K562 (cell line): ENCODE results near the gene PRSS50. TPM values are rescaled to one million over a fixed set of nuclear protein-coding genes. Genes with fewer than 3 reads are reported as not detected.
A peak's percentile ranks its signal among the peaks of the same experiment; 100 is the strongest.

Experiments
- ATAC-seq: fragments of 200-7000 bp; cut with Tn5 transposase; 3 replicates; pipeline ENCODE4 v1.9.1; 2020; ENCODE audit warnings: moderate library complexity
- BruUV-seq: library from RNA; stranded (reverse); fragments of 400-500 nt; replicated peaks from 2 replicates; lab custom pipeline; 2021; lab: Mats Ljungman, UMichigan
- CTCF ChIA-PET: fragments of 300-600 bp; formaldehyde crosslinking; extraction: SDS; loops from one replicate; lab custom pipeline; 2021; ENCODE audit warnings: low intra/inter-chr PET ratio; lab: Yijun Ruan, JAX
- POLR2A ChIA-PET: fragments of 300-600, 350-650 bp; sonication (Branson Sonifier 250); formaldehyde crosslinking; extraction: SDS; loops from one replicate; lab custom pipeline; 2021; ENCODE audit warnings: antibody characterized with exemption, inconsistent platforms; lab: Yijun Ruan, JAX
- DNase-seq, 4 experiments: peaks; one replicate each; pipeline versions ENCODE4 v3.0.0 to v3.0.0-alpha.2; 2011 to 2018; ENCODE audit warnings: low spot score in 3 of 4, mixed read lengths in 3 of 4; ENCODE audit errors: extremely low read depth in 1 of 4
- FAIRE-seq: peaks from 2 replicates; lab custom pipeline; 2011; peaks lifted over from hg19 to GRCh38; lab: Jason Lieb, UNC
- H2AFZ ChIP-seq: 2 replicates; pipeline ENCODE4 v1.6.0; 2011; ENCODE audit warnings: low read depth, low read length, control low read depth, inconsistent platforms
- H3K27ac ChIP-seq: fragments of 200-600 bp; 3 replicates; pipeline ENCODE4 v1.8.0; 2011; ENCODE audit warnings: low read depth, mild to moderate bottlenecking, control low read depth, inconsistent platforms, low read length, moderate library complexity, mixed read lengths; ENCODE audit errors: extremely low read depth
- H3K27me3 ChIP-seq, 2 experiments: fragments of 300-600 bp in 1 of 2; 2 replicates in 1 of 2; 3 replicates in 1 of 2; pipeline versions ENCODE4 v1.6.0 to v1.8.0; 2011; ENCODE audit warnings: inconsistent platforms in 2 of 2, low read length in 2 of 2, mild to moderate bottlenecking in 1 of 2, mixed read lengths in 1 of 2, moderate library complexity in 1 of 2; ENCODE audit not compliant: control insufficient read depth in 2 of 2, insufficient read depth in 2 of 2
- H3K36me3 ChIP-seq: fragments of 300-600 bp; 3 replicates; pipeline ENCODE4 v1.8.0; 2011; ENCODE audit warnings: mild to moderate bottlenecking, low read length, inconsistent platforms; ENCODE audit not compliant: control insufficient read depth, insufficient read depth
- H3K4me1 ChIP-seq, 2 experiments: fragments of 200-600 bp in 1 of 2; replicated peaks in 1 of 2; 2 replicates in 1 of 2; 3 replicates in 1 of 2; pipeline versions ENCODE4 v1.5.1 to v1.8.0; 2011; ENCODE audit warnings: inconsistent platforms in 2 of 2, low read length in 2 of 2, mild to moderate bottlenecking in 1 of 2, mixed read lengths in 1 of 2, moderate library complexity in 1 of 2; ENCODE audit not compliant: control insufficient read depth in 2 of 2, insufficient read depth in 2 of 2
- H3K4me2 ChIP-seq: 2 replicates; pipeline ENCODE4 v1.6.1; 2011; ENCODE audit warnings: low read length, control low read depth, inconsistent platforms, mixed read lengths; ENCODE audit not compliant: insufficient read depth
- H3K4me3 ChIP-seq: fragments of 200-600 bp; sonication (generic), shearing (Covaris generic); 2 replicates; pipeline ENCODE4 v1.5.1; 2016; ENCODE audit warnings: control low read depth, inconsistent platforms
- H3K79me2 ChIP-seq: fragments of 200-600 bp; 3 replicates; pipeline ENCODE4 v1.8.0; 2011; ENCODE audit warnings: low read length, inconsistent platforms; ENCODE audit not compliant: control insufficient read depth, insufficient read depth
- H3K9ac ChIP-seq, 2 experiments: 2 replicates each; pipeline versions ENCODE4 v1.6.0 to v1.6.1; 2011; ENCODE audit warnings: low read depth in 2 of 2, low read length in 2 of 2, control low read depth in 1 of 2, inconsistent platforms in 1 of 2, mild to moderate bottlenecking in 1 of 2, mixed read lengths in 1 of 2; ENCODE audit not compliant: insufficient read depth in 1 of 2
- H3K9me1 ChIP-seq: one replicate; pipeline ENCODE4 v1.6.0; 2011; ENCODE audit warnings: inconsistent platforms, mild to moderate bottlenecking, low read length, moderate library complexity; ENCODE audit not compliant: control insufficient read depth, insufficient read depth
- H3K9me3 ChIP-seq: replicated peaks from 2 replicates; pipeline ENCODE4 v1.5.1; 2011; ENCODE audit warnings: low read depth, low read length, inconsistent platforms; ENCODE audit not compliant: control insufficient read depth, insufficient read depth
- H4K20me1 ChIP-seq: replicated peaks from 2 replicates; pipeline ENCODE4 v1.6.1; 2011; ENCODE audit warnings: low read length, inconsistent platforms, mixed read lengths; ENCODE audit not compliant: control insufficient read depth, insufficient read depth
- ADNP ChIP-seq: fragments of 200-800 bp; sonication (Bioruptor generic); IDR thresholded peaks from 2 replicates; pipeline ENCODE4 v1.6.1; 2016; ENCODE audit warnings: missing genetic modification characterization, missing compliant biosample characterization
- IRF2 ChIP-seq: sonication (generic); formaldehyde crosslinking; IDR thresholded peaks from 2 replicates; pipeline ENCODE4 v1.8.1; 2022; ENCODE audit warnings: mild to moderate bottlenecking, missing genetic modification reagents
- PTRF ChIP-seq: fragments of 450-650 bp; IDR thresholded peaks from 2 replicates; pipeline ENCODE4 v1.6.1; 2016; ENCODE audit warnings: mild to moderate bottlenecking, missing genetic modification characterization, missing compliant biosample characterization
- SMAD4 ChIP-seq: fragments of 250-450 bp; sonication (Bioruptor Pico); conservative IDR thresholded peaks from 2 replicates; pipeline ENCODE4 v1.8.0; 2021; ENCODE audit warnings: inconsistent platforms, mild to moderate bottlenecking, moderate library complexity
- SRSF9 ChIP-seq: fragments of 200-400 bp; formaldehyde crosslinking; IDR thresholded peaks from 2 replicates; pipeline ENCODE4 v1.6.1; 2017; ENCODE audit warnings: low read depth, low read length, borderline replicate concordance
- UBTF ChIP-seq, 2 experiments: IDR thresholded peaks; 2 replicates each; pipeline ENCODE4 v1.6.1; 2012; ENCODE audit warnings: improper control_type of control experiment in 2 of 2, low read depth in 2 of 2, low read length in 2 of 2, borderline replicate concordance in 1 of 2
- ZNF445 ChIP-seq: fragments of 250-450 bp; sonication (Bioruptor Pico); IDR thresholded peaks from 2 replicates; pipeline ENCODE4 v1.4.0; 2020; ENCODE audit warnings: low read depth, mild to moderate bottlenecking, moderate library complexity
- WGBS: fragments of 100-300 bp; shearing (Covaris generic); methylation state at CpG from one replicate; pipeline ENCODE4 v1.1.6; 2016; ENCODE audit warnings: low coverage, mixed read lengths; ENCODE audit not compliant: insufficient coverage; ENCODE audit errors: missing lambda C conversion rate; 5-methylcytosine and 5-hydroxymethylcytosine counted together
- in situ Hi-C: fragments of 300-500 bp; cut with MboI; formaldehyde crosslinking; loops from 4 replicates; pipeline ENCODE4 v1.15.0; 2018; ENCODE audit warnings: inconsistent platforms, mixed read lengths
- intact Hi-C: fragments of 100-400 bp; cut with micrococcal nuclease; formaldehyde crosslinking; loops from 2 replicates; pipeline ENCODE4 v1.14.2; 2022
- polyA plus RNA-seq, 8 experiments: library from polyadenylated mRNA; depleted of rRNA in 4 of 8; stranded (reverse) in 5 of 8; unstranded in 3 of 8; fragments of >200 nt; fragmentation: Nextera tagmentation in 2 of 8; fragmentation: Illumina TruSeq in 1 of 8; extraction: Ambion mirVana in 2 of 8; extraction: Trizol in 1 of 8; gene quantifications; 2 replicates each; pipeline versions ENCODE4 v1.2.1 to v1.2.3, GENCODE V29; 2011 to 2014; ENCODE audit warnings: inconsistent platforms in 1 of 8, missing spikeins in 1 of 8
- total RNA-seq, 7 experiments: library from RNA; depleted of rRNA in 6 of 7; stranded (reverse); fragments of >200 nt in 6 of 7; fragmentation: Illumina TruSeq in 2 of 7; extraction: Trizol in 2 of 7; gene quantifications; 2 replicates each; pipeline versions ENCODE4 v1.2.1 to v1.2.3, GENCODE V29; 2011 to 2021; ENCODE audit warnings: low replicate concordance in 1 of 7
- TF ChIP-seq, protein P1 (sequence below), 3 experiments: IDR thresholded peaks in 2 of 3; conservative IDR thresholded peaks in 1 of 3; 2 replicates each; pipeline ENCODE4 v1.5.1; 2011 to 2012; ENCODE audit warnings: low read length in 3 of 3, mild to moderate bottlenecking in 3 of 3, control low read depth in 2 of 3, improper control_type of control experiment in 1 of 3, inconsistent platforms in 1 of 3, low read depth in 1 of 3, mixed read lengths in 1 of 3, moderate library complexity in 1 of 3; ENCODE audit not compliant: insufficient read depth in 2 of 3

PRSS50 gene
- total and polyA plus RNA-seq, 9 of the 15 experiments (the other 6 are each of a cell fraction or from before 2014, with no cell fraction given), result 0.01 TPM; not detected in 8

DNA sequence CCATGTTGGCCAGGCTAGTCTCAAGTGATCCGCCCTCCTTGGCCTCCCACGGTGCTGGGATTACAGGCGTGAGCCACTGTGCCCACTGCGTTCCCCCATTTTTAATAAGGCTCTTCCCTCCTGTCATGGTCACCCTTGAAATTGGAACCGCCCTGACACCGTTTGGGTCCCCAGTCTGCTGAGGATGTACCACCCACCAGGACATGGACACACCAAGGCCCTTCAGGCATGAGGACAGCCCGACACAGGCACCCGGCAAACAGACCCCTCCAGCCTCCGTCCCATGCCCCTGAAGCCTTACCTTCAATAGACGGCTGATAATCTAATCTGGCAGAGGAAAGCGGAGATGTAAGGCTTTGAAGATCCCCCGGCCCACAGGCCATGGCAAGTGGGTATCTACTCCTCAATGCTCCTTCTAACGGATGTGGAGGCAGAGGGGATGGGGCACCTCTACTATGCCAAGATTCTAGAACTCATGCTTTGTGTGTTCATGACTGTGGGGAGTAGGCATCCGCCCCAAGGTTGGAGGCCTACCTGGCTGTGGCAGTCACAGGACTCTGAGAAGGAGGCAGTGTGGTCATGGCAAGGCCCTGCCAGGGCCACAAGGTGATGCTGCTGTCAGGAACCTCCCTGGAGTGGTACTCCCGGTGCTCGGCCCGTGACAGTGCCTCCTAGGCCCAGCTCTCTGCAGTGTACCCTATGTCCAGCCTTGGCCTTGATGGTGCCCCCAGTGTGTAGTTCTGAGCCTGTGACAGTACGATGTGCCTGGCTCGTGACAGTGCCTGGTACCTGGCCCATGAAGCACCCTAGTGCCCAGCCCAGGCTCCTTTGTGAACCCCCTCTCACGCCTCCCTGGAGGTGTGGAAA lies 18.6 kb upstream of the PRSS50 start:
- CTCF ChIA-PET, result no interaction called here

More for the DNA sequence above, 18.6 kb upstream of the PRSS50 start:
- Histone ChIP-seq H3K27ac (no peak overlapping the region), H3K9me3 (no peaks in the 10 kb centered on the region), H3K79me2 (no peaks in the 10 kb centered on the region), H3K9me1 (no peaks in the 10 kb centered on the region), H3K27me3 (peaks cover 10 to 49% of the 10 kb centered on the region in 2 experiments), H3K9ac (peak overlapping the region in 1 of 2 experiments; percentile 47; a peak in 1 of 4 replicates), H3K36me3 (no peaks in the 10 kb centered on the region), H3K4me3 (no peak overlapping the region), H3K4me2 (no peak overlapping the region), H2AFZ (no peak overlapping the region), H4K20me1 (peaks cover 6% of the 10 kb centered on the region; the same call in 1 of the 2 replicates), H3K4me1 (no peaks in the 10 kb centered on the region)
- DNase-seq (no peak), FAIRE-seq (no peak), ATAC-seq (no peak)
- BruUV-seq, result no TSS peak
- POLR2A ChIA-PET, result interaction anchor here (1.4 kb wide), 1 partner anchor 8 kb away, joined by 6 read pairs; no protein-coding TSS in a partner anchor
- TF ChIP-seq ZNF445 (CRISPR knock-in tag) (no peak), UBTF (IDR thresholded peaks at IDR 0.05; ENCODE audit: borderline replicate concordance in 1 of 2, low read depth in 2 of 2, low read length in 2 of 2) (no peak), ADNP (tag) (no peak), PTRF (tag) (no peak), IRF2 (0 out of 2 replicates have a peak, but pooled peaks have one; percentile 42), SMAD4 (CRISPR knock-in tag) (no peak), SRSF9 (no peak)
- TF ChIP-seq, protein P1, sequence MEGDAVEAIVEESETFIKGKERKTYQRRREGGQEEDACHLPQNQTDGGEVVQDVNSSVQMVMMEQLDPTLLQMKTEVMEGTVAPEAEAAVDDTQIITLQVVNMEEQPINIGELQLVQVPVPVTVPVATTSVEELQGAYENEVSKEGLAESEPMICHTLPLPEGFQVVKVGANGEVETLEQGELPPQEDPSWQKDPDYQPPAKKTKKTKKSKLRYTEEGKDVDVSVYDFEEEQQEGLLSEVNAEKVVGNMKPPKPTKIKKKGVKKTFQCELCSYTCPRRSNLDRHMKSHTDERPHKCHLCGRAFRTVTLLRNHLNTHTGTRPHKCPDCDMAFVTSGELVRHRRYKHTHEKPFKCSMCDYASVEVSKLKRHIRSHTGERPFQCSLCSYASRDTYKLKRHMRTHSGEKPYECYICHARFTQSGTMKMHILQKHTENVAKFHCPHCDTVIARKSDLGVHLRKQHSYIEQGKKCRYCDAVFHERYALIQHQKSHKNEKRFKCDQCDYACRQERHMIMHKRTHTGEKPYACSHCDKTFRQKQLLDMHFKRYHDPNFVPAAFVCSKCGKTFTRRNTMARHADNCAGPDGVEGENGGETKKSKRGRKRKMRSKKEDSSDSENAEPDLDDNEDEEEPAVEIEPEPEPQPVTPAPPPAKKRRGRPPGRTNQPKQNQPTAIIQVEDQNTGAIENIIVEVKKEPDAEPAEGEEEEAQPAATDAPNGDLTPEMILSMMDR (IDR thresholded peaks at IDR 0.05 in 2 of 3, conservative IDR thresholded peaks at IDR 0.05 in 1 of 3; ENCODE audit: insufficient read depth in 2 of 3, low read depth in 1 of 3, low read length in 3 of 3), result 0 out of 6 replicates have a peak, but pooled peaks of 1 of the 3 experiments have one; percentile 15
- in situ Hi-C loops, result no loop called here
- intact Hi-C loops, result no loop called here
- 2% methylated on average over 20 of the region's 20 CpGs for WGBS
